Psoas muscle (tissue), 8 donors: ENCODE measurements around the gene TMTC3. TPM values are rescaled to one million over a fixed set of nuclear protein-coding genes. Genes with fewer than 3 reads are reported as not detected.

ENCODE experiments used
- ATAC-seq, 4 donors: fragments of 200-7000 bp; cut with Tn5 transposase; one replicate each; pipeline ENCODE4 v1.9.1; 2020; ENCODE audit warnings: moderate library complexity in 3 of 4, mild to moderate bottlenecking in 2 of 4
- DNase-seq, 2 donors: peaks; one replicate each; pipeline ENCODE4 v3.0.0-alpha.2; 2020
- H3K27ac ChIP-seq: fragments of 200-600 bp; one replicate; pipeline ENCODE4 v1.8.0; 2022
- H3K27me3 ChIP-seq, 3 donors: fragments of 200-600 bp in 1 of 3; one replicate each; pipeline versions ENCODE4 v1.6.1 to v1.8.0; 2013 to 2022; ENCODE audit warnings: low read length in 2 of 3, mild to moderate bottlenecking in 2 of 3, moderate library complexity in 1 of 3; ENCODE audit not compliant: insufficient read depth in 3 of 3
- H3K36me3 ChIP-seq, 2 donors: fragments of 200-600 bp in 1 of 2; one replicate each; pipeline versions ENCODE4 v1.6.1 to v1.8.0; 2013 to 2022; ENCODE audit warnings: low read depth in 1 of 2, mild to moderate bottlenecking in 1 of 2, moderate library complexity in 1 of 2; ENCODE audit not compliant: insufficient read depth in 1 of 2
- H3K4me1 ChIP-seq: fragments of 200-600 bp; one replicate; pipeline ENCODE4 v1.8.0; 2022
- H3K4me3 ChIP-seq: fragments of 200-600 bp; one replicate; pipeline ENCODE4 v1.8.0; 2022; ENCODE audit warnings: mild to moderate bottlenecking
- H3K9me3 ChIP-seq: fragments of 200-600 bp; one replicate; pipeline ENCODE4 v1.8.0; 2022
- CTCF ChIP-seq: fragments of 200-600 bp; IDR thresholded peaks from one replicate; pipeline ENCODE4 v1.8.0; 2022; ENCODE audit warnings: antibody characterized with exemption
- WGBS, 3 donors: extraction: QIAGEN DNeasy Blood & Tissue Kit; methylation state at CpG; one replicate each; pipeline versions ENCODE4 v1.1.6 to v1.1.7; 2013; 5-methylcytosine and 5-hydroxymethylcytosine counted together
- intact Hi-C, 2 donors: fragments of 100-400 bp; cut with DNase I; formaldehyde crosslinking; loops; one replicate each; pipeline versions ENCODE4 v1.11.0 to v1.14.2; 2022
- polyA plus RNA-seq, 3 donors: library from polyadenylated mRNA; stranded (reverse); fragments of 200-250 nt; gene quantifications; one replicate each; pipeline ENCODE4 v1.2.3, GENCODE V29; 2013
- total RNA-seq, 4 donors: library from RNA; stranded (reverse); fragmentation: NEBNext Ultra II Directional in 2 of 4; extraction: Animal tissue kit (Norgen Biotek cat#: 25700) in 2 of 4; gene quantifications; one replicate each; pipeline versions ENCODE4 v1.2.1 to v1.2.4, GENCODE V29; 2021 to 2023
- donor health status: healthy with polysubstance abuse.
- donor health status: DM: no; HTN: no; CAD: no; lungs with moderate emphysema.
- donor health status: Bipolar disorder and iron deficiency.
- donor health status: healthy.
- donor health status: DM: yes; HTN: yes; CAD: no.
- donor health status: DM: no; HTN: no; CAD: no.
- donor health status: DM: no; HTN: no; CAD: no.
- donor health status: DM: yes; HTN: yes; CAD: no.

Gene TMTC3
- total and polyA plus RNA-seq, 7 donors, result 1.4 to 8.5 (median 5.5) TPM

GRCh38 chr12:88184196-88184595 is 42.1 kb downstream of the TMTC3 start:
- intact Hi-C loops, result no loop called here
- no peaks in the 10 kb centered on the region for H3K9me3 ChIP-seq
- H3K27ac ChIP-seq, result no peak overlapping the region
- no peaks in the 10 kb centered on the region for H3K27me3 ChIP-seq
- H3K36me3 ChIP-seq, result peaks cover 2 to 30% of the 10 kb centered on the region in 2 donors
- DNase-seq, result no peak
- H3K4me1 ChIP-seq, result no peaks in the 10 kb centered on the region
- no peak for ATAC-seq
- WGBS, 3 donors, result 85 to 98% (median 87%) methylated on average over 3 of the region's 3 CpGs
- no peak for TF ChIP-seq CTCF
- no peak overlapping the region for H3K4me3 ChIP-seq

GRCh38 chr12:88185279-88185678 is 43.2 kb downstream of the TMTC3 start:
- H3K27ac ChIP-seq, result no peak overlapping the region
- H3K4me1 ChIP-seq, result no peaks in the 10 kb centered on the region
- no peak for ATAC-seq
- TF ChIP-seq CTCF, result no peak
- intact Hi-C loops, result loop anchor here in 1 of 2 donors (5.0 kb wide), 1 partner anchor 287 kb away; no protein-coding TSS in a partner anchor
- 97 to 99% (median 98%) methylated on average over 2 of the region's 2 CpGs for WGBS, 3 donors
- no peak overlapping the region for H3K4me3 ChIP-seq
- no peak for DNase-seq
- peaks cover 0 to 29% of the 10 kb centered on the region in 2 donors for H3K36me3 ChIP-seq
- H3K9me3 ChIP-seq, result no peaks in the 10 kb centered on the region
- no peaks in the 10 kb centered on the region for H3K27me3 ChIP-seq

GRCh38 chr12:88185988-88186387 is 43.9 kb downstream of the TMTC3 start:
- H3K27me3 ChIP-seq, result no peaks in the 10 kb centered on the region
- TF ChIP-seq CTCF, result no peak
- no peaks in the 10 kb centered on the region for H3K9me3 ChIP-seq
- H3K36me3 ChIP-seq, result peaks cover 0 to 31% of the 10 kb centered on the region in 2 donors
- ATAC-seq, result peak in 2 of 4 donors; percentile 30 to 49
- H3K27ac ChIP-seq, result no peak overlapping the region
- DNase-seq, result no peak
- no peak overlapping the region for H3K4me3 ChIP-seq
- intact Hi-C loops, result loop anchor here in 1 of 2 donors (5.0 kb wide), 1 partner anchor 286 kb away; no protein-coding TSS in a partner anchor
- no peaks in the 10 kb centered on the region for H3K4me1 ChIP-seq

GRCh38 chr12:88187571-88187970 is 45.5 kb downstream of the TMTC3 start:
- Histone ChIP-seq H3K27ac (no peak overlapping the region), H3K4me1 (no peaks in the 10 kb centered on the region), H3K36me3 (peaks cover 0 to 26% of the 10 kb centered on the region in 2 donors), H3K4me3 (no peak overlapping the region), H3K27me3 (no peaks in the 10 kb centered on the region), H3K9me3 (no peaks in the 10 kb centered on the region)
- no peak for ATAC-seq
- intact Hi-C loops, result loop anchor here in 1 of 2 donors (5.0 kb wide), 1 partner anchor 285 kb away; no protein-coding TSS in a partner anchor
- WGBS, 3 donors, result 93 to 96% (median 93%) methylated on average over 2 of the region's 2 CpGs
- no peak for TF ChIP-seq CTCF
- DNase-seq, result no peak

- no peak overlapping the region for H3K4me3 ChIP-seq
- no peak for TF ChIP-seq CTCF
- no peaks in the 10 kb centered on the region for H3K4me1 ChIP-seq
- no peaks in the 10 kb centered on the region for H3K27me3 ChIP-seq
- WGBS, 3 donors, result 91 to 98% (median 94%) methylated on average over 1 of the region's 1 CpG
- DNase-seq (no peak), ATAC-seq (no peak)
- peaks cover 0 to 32% of the 10 kb centered on the region in 2 donors for H3K36me3 ChIP-seq
- H3K9me3 ChIP-seq, result no peaks in the 10 kb centered on the region
- intact Hi-C loops, result loop anchor here in 1 of 2 donors (5.0 kb wide), 1 partner anchor 284 kb away; no protein-coding TSS in a partner anchor
- no peak overlapping the region for H3K27ac ChIP-seq
Measured at GRCh38 chr12:88188180-88188579, 46.1 kb downstream of the TMTC3 start.
